Aorta (tissue), 5 donors: ENCODE measurements around the gene SALL3. TPM values are rescaled to one million over a fixed set of nuclear protein-coding genes. Genes with fewer than 3 reads are reported as not detected.

ENCODE experiments used
- ATAC-seq: fragments of 200-7000 bp; cut with Tn5 transposase; one replicate; pipeline ENCODE4 v1.9.1; 2022; ENCODE audit warnings: moderate library complexity; ENCODE audit not compliant: low FRiP score
- DNase-seq, 2 donors: peaks; one replicate each; pipeline ENCODE4 v3.0.0-alpha.2; 2020
- H3K27ac ChIP-seq, 2 donors: one replicate each; pipeline ENCODE4 v1.5.1; 2013; ENCODE audit warnings: low read length in 2 of 2, mild to moderate bottlenecking in 2 of 2, moderate library complexity in 2 of 2, control low read depth in 1 of 2, inconsistent platforms in 1 of 2, low read depth in 1 of 2
- H3K27me3 ChIP-seq, 2 donors: one replicate each; pipeline ENCODE4 v1.6.1; 2013; ENCODE audit warnings: control low read depth in 1 of 2, low read length in 1 of 2, mild to moderate bottlenecking in 1 of 2, moderate library complexity in 1 of 2; ENCODE audit not compliant: insufficient read depth in 2 of 2, control insufficient read depth in 1 of 2
- H3K36me3 ChIP-seq, 2 donors: one replicate each; pipeline ENCODE4 v1.6.1; 2013; ENCODE audit warnings: control low read depth in 1 of 2, low read length in 1 of 2, mild to moderate bottlenecking in 1 of 2; ENCODE audit not compliant: insufficient read depth in 2 of 2, control insufficient read depth in 1 of 2
- H3K4me1 ChIP-seq, 2 donors: one replicate each; pipeline ENCODE4 v1.6.1; 2013; ENCODE audit warnings: low read length in 2 of 2, control low read depth in 1 of 2, mild to moderate bottlenecking in 1 of 2, moderate library complexity in 1 of 2; ENCODE audit not compliant: insufficient read depth in 2 of 2, control insufficient read depth in 1 of 2
- H3K4me3 ChIP-seq, 2 donors: one replicate each; pipeline ENCODE4 v1.5.1; 2013; ENCODE audit warnings: low read length in 2 of 2, control low read depth in 1 of 2, mild to moderate bottlenecking in 1 of 2
- H3K9me3 ChIP-seq: one replicate; pipeline ENCODE4 v1.6.1; 2013; ENCODE audit warnings: mild to moderate bottlenecking, low read length; ENCODE audit not compliant: control insufficient read depth
- WGBS, 2 donors: extraction: QIAGEN DNeasy Blood & Tissue Kit; methylation state at CpG; one replicate each; pipeline ENCODE4 v1.1.7; 2013; 5-methylcytosine and 5-hydroxymethylcytosine counted together
- intact Hi-C, 2 donors: fragments of 100-400 bp; cut with DNase I; formaldehyde crosslinking; loops; one replicate each; pipeline versions ENCODE4 v1.14.2 to v1.15.0; 2022
- polyA plus RNA-seq, 2 donors: library from polyadenylated mRNA; stranded (reverse); fragments of 200-250 nt; gene quantifications; one replicate each; pipeline ENCODE4 v1.2.3, GENCODE V29; 2013
- total RNA-seq, 2 donors: library from RNA; stranded (reverse); fragmentation: NEBNext Ultra II Directional; extraction: Animal tissue kit (Norgen Biotek cat#: 25700); gene quantifications; one replicate each; pipeline ENCODE4 v1.2.1, GENCODE V29; 2021
- donor health status: healthy with polysubstance abuse.
- donor health status: Bipolar disorder and iron deficiency.
- donor health status: DM: no; HTN: no; CAD: no.
- donor health status: DM: no; HTN: no; CAD: no.
- donor health status: DM: yes; HTN: yes; CAD: no.

Gene SALL3
- total and polyA plus RNA-seq, 4 donors = 0.06 TPM; not detected in 3

- H3K4me3 ChIP-seq = no peak overlapping the region
- no peaks in the 10 kb centered on the region for H3K9me3 ChIP-seq
- intact Hi-C loops = no loop called here
- 85 to 88% methylated on average over 20 of the region's 20 CpGs for WGBS, 2 donors
- H3K27me3 ChIP-seq = peaks cover 0 to 3% of the 10 kb centered on the region in 2 donors
- no peaks in the 10 kb centered on the region for H3K4me1 ChIP-seq
- no peaks in the 10 kb centered on the region for H3K36me3 ChIP-seq
- no peak for ATAC-seq
- DNase-seq = no peak
- H3K27ac ChIP-seq = no peak overlapping the region
These were observed 9.9 kb upstream of the SALL3 start for GRCh38 chr18:78969574-78970315.

DNA sequence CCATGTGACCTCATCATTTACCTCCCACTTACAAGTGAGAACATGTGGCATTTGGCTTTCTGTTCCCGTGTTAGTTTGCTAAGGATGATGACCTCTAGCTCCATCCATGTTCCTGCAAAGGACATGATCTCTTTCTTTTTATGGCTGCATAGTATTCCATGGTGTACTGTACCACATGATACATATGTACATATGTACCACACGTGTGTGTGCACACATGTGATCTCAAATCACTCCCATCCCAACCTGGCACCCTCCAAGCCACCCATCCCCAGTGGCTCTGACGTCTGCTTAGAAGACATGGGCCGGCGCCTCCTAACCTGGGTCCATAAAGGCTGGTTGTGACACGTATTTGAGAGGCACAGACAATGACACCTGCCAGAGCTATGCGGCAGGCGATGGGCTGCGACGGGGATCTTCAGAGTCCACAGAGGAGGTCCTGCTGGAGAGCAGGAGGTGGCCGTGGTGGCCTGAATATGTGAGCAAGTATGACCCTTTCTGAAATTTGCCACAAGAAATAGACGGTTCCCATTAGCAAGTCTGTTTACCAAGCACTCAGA is 8.8 kb upstream of the SALL3 start:
- Histone ChIP-seq H3K36me3 (no peaks in the 10 kb centered on the region), H3K4me3 (no peak overlapping the region), H3K4me1 (no peaks in the 10 kb centered on the region), H3K27me3 (peaks cover 0 to 3% of the 10 kb centered on the region in 2 donors), H3K27ac (no peak overlapping the region), H3K9me3 (no peaks in the 10 kb centered on the region)
- 87 to 89% methylated on average over 12 of the region's 12 CpGs for WGBS, 2 donors
- intact Hi-C loops = no loop called here
- ATAC-seq = no peak
- no peak for DNase-seq

GRCh38 chr18:78971511-78972245 is 7.9 kb upstream of the SALL3 start:
- no peak for ATAC-seq
- intact Hi-C loops = no loop called here
- Histone ChIP-seq H3K36me3 (no peaks in the 10 kb centered on the region), H3K27ac (no peak overlapping the region), H3K4me1 (no peaks in the 10 kb centered on the region), H3K27me3 (peaks cover 0 to 3% of the 10 kb centered on the region in 2 donors), H3K4me3 (no peak overlapping the region), H3K9me3 (no peaks in the 10 kb centered on the region)
- WGBS, 2 donors = 73 to 82% methylated on average over 15 of the region's 15 CpGs
- DNase-seq = no peak

- intact Hi-C loops = no loop called here
- Histone ChIP-seq H3K27me3 (peaks cover 0 to 3% of the 10 kb centered on the region in 2 donors), H3K36me3 (no peaks in the 10 kb centered on the region), H3K4me3 (no peak overlapping the region), H3K4me1 (no peaks in the 10 kb centered on the region), H3K9me3 (no peaks in the 10 kb centered on the region), H3K27ac (no peak overlapping the region)
- DNase-seq (no peak), ATAC-seq (no peak)
- WGBS, 2 donors = 66 to 71% methylated on average over 16 of the region's 16 CpGs
These were observed 7.2 kb upstream of the SALL3 start for GRCh38 chr18:78972385-78972918.

- H3K4me3 ChIP-seq = no peak overlapping the region
- H3K27me3 ChIP-seq = peaks cover 0 to 3% of the 10 kb centered on the region in 2 donors
- ATAC-seq = no peak
These were observed 6.7 kb upstream of the SALL3 start for GRCh38 chr18:78972930-78973331.

GRCh38 chr18:78973357-78974083 is 6.1 kb upstream of the SALL3 start:
- intact Hi-C loops = no loop called here
- WGBS, 2 donors = 2 to 3% methylated on average over 74 to 82 of the region's 82 CpGs
- ATAC-seq = no peak

More at GRCh38 chr18:78972930-78973331, 6.7 kb upstream of the SALL3 start:
- no peak for DNase-seq
- no peak overlapping the region for H3K27ac ChIP-seq
- intact Hi-C loops = no loop called here
- H3K36me3 ChIP-seq = no peaks in the 10 kb centered on the region
- H3K9me3 ChIP-seq = no peaks in the 10 kb centered on the region
- 3 to 8% methylated on average over 31 of the region's 31 CpGs for WGBS, 2 donors
- H3K4me1 ChIP-seq = no peaks in the 10 kb centered on the region

DNA sequence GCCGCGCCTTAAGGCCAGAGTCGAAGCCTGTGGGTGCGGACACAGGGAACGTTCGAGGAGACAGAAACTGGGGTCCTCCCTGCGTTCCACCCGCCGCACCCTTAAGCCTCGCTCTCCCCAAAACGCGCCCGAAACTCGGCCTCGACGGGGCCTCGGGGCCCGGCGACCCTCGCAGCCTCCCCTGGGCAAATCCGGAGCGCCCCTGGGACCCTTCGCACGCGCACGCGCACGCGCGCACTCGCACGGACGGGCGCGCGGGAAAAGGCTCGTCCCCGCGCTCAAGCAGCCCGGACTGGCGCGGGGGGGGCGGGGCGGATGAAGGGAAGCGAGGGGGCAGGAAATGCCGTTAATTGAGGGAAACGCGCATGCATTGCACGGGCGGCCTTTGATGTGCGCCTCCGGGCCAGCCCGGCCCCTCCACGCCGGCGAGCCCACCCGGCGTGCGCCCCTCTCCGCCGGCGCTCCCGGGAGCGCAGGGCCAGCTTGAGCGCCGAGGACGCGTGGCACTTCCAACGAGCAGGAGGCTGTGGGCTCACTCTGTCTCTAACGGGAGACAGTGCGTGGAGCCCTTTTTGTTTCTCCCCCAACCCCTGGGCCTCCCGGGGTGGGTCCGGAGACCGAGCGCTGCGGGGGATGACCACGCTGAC is 5.4 kb upstream of the SALL3 start:
- Histone ChIP-seq H3K4me3 (no peak overlapping the region), H3K36me3 (no peaks in the 10 kb centered on the region), H3K27ac (no peak overlapping the region), H3K27me3 (peaks cover 0 to 3% of the 10 kb centered on the region in 2 donors), H3K4me1 (no peaks in the 10 kb centered on the region), H3K9me3 (no peaks in the 10 kb centered on the region)
- ATAC-seq (no peak), DNase-seq (no peak)
- 2% methylated on average over 54 to 77 of the region's 77 CpGs for WGBS, 2 donors
- intact Hi-C loops = no loop called here

More at GRCh38 chr18:78973357-78974083, 6.1 kb upstream of the SALL3 start:
- no peaks in the 10 kb centered on the region for H3K4me1 ChIP-seq
- no peak for DNase-seq
- H3K27ac ChIP-seq = no peak overlapping the region
- no peaks in the 10 kb centered on the region for H3K36me3 ChIP-seq
- no peak overlapping the region for H3K4me3 ChIP-seq
- H3K27me3 ChIP-seq = peaks cover 0 to 3% of the 10 kb centered on the region in 2 donors
- H3K9me3 ChIP-seq = no peaks in the 10 kb centered on the region

DNA sequence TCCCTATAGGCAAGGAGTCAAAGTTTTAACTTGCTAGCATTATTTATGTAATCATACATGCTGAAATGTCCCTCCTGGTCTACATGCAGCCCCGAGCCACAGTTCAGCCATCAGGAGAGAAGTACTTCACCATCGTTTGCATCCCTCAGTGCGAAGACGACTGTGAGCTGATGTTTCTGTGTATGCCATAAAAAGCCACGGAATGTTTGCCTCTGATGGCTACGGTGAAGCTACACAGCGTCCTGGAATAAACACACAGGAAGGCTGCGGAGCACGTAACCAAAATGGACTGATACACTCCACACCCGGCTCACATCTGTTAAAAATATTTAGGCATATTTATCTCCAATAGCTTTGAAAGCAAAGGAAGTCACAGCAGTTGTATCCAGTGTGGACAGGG is 4.3 kb upstream of the SALL3 start:
- DNase-seq = no peak
- no peaks in the 10 kb centered on the region for H3K36me3 ChIP-seq
- H3K4me3 ChIP-seq = no peak overlapping the region
- no peak overlapping the region for H3K27ac ChIP-seq
- no peaks in the 10 kb centered on the region for H3K9me3 ChIP-seq
- H3K27me3 ChIP-seq = peaks cover 0 to 3% of the 10 kb centered on the region in 2 donors
- 5 to 27% methylated on average over 10 of the region's 10 CpGs for WGBS, 2 donors
- H3K4me1 ChIP-seq = no peaks in the 10 kb centered on the region
- intact Hi-C loops = no loop called here
- no peak for ATAC-seq
